ENCODE measurements around the gene IL36RN.

DNA sequence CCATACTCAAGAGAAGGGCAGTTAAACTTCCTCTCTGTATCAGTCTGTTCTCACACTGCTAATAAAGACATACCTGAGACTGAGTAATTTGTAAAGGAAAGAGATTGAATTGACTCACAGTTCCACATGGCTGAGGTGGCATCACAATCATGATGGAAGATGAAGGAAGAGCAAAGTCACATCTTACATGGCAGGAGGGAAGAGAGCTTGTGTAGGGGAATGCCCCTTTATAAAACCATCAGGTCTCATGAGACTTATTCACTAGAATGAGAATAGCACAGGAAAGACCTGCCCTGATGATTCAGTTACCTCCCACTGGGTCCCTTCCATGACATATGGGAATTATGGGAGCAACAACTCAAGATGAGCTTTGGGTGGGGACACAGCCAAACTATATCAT is 4.9 kb upstream of the IL36RN start:
- TF ChIP-seq, protein P1, sequence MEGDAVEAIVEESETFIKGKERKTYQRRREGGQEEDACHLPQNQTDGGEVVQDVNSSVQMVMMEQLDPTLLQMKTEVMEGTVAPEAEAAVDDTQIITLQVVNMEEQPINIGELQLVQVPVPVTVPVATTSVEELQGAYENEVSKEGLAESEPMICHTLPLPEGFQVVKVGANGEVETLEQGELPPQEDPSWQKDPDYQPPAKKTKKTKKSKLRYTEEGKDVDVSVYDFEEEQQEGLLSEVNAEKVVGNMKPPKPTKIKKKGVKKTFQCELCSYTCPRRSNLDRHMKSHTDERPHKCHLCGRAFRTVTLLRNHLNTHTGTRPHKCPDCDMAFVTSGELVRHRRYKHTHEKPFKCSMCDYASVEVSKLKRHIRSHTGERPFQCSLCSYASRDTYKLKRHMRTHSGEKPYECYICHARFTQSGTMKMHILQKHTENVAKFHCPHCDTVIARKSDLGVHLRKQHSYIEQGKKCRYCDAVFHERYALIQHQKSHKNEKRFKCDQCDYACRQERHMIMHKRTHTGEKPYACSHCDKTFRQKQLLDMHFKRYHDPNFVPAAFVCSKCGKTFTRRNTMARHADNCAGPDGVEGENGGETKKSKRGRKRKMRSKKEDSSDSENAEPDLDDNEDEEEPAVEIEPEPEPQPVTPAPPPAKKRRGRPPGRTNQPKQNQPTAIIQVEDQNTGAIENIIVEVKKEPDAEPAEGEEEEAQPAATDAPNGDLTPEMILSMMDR (IDR thresholded peaks at IDR 0.05; ENCODE audit: low read depth, low read length, missing input control): no peak
- TF ChIP-seq RAD21 (IDR thresholded peaks at IDR 0.05) (no peak), SP1 (IDR thresholded peaks at IDR 0.05) (no peak), TAF1 (conservative IDR thresholded peaks at IDR 0.05) (no peak), JUND (IDR thresholded peaks at IDR 0.05) (no peak), YY1 (IDR thresholded peaks at IDR 0.05) (no peak), EGR1 (IDR thresholded peaks at IDR 0.05; ENCODE audit: low read depth in 2 of 2) (no peak), GABPA (IDR thresholded peaks at IDR 0.05 in 1 of 2, conservative IDR thresholded peaks at IDR 0.05 in 1 of 2) (no peak)
- TF ChIP-seq, protein P2, sequence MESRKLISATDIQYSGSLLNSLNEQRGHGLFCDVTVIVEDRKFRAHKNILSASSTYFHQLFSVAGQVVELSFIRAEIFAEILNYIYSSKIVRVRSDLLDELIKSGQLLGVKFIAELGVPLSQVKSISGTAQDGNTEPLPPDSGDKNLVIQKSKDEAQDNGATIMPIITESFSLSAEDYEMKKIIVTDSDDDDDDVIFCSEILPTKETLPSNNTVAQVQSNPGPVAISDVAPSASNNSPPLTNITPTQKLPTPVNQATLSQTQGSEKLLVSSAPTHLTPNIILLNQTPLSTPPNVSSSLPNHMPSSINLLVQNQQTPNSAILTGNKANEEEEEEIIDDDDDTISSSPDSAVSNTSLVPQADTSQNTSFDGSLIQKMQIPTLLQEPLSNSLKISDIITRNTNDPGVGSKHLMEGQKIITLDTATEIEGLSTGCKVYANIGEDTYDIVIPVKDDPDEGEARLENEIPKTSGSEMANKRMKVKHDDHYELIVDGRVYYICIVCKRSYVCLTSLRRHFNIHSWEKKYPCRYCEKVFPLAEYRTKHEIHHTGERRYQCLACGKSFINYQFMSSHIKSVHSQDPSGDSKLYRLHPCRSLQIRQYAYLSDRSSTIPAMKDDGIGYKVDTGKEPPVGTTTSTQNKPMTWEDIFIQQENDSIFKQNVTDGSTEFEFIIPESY (IDR thresholded peaks at IDR 0.05): no peak
- TF ChIP-seq, protein P3, sequence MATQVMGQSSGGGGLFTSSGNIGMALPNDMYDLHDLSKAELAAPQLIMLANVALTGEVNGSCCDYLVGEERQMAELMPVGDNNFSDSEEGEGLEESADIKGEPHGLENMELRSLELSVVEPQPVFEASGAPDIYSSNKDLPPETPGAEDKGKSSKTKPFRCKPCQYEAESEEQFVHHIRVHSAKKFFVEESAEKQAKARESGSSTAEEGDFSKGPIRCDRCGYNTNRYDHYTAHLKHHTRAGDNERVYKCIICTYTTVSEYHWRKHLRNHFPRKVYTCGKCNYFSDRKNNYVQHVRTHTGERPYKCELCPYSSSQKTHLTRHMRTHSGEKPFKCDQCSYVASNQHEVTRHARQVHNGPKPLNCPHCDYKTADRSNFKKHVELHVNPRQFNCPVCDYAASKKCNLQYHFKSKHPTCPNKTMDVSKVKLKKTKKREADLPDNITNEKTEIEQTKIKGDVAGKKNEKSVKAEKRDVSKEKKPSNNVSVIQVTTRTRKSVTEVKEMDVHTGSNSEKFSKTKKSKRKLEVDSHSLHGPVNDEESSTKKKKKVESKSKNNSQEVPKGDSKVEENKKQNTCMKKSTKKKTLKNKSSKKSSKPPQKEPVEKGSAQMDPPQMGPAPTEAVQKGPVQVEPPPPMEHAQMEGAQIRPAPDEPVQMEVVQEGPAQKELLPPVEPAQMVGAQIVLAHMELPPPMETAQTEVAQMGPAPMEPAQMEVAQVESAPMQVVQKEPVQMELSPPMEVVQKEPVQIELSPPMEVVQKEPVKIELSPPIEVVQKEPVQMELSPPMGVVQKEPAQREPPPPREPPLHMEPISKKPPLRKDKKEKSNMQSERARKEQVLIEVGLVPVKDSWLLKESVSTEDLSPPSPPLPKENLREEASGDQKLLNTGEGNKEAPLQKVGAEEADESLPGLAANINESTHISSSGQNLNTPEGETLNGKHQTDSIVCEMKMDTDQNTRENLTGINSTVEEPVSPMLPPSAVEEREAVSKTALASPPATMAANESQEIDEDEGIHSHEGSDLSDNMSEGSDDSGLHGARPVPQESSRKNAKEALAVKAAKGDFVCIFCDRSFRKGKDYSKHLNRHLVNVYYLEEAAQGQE (IDR thresholded peaks at IDR 0.05): no peak
- TF ChIP-seq, protein P4, sequence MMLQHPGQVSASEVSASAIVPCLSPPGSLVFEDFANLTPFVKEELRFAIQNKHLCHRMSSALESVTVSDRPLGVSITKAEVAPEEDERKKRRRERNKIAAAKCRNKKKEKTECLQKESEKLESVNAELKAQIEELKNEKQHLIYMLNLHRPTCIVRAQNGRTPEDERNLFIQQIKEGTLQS (IDR thresholded peaks at IDR 0.05): no peak
- TF ChIP-seq, protein P5, sequence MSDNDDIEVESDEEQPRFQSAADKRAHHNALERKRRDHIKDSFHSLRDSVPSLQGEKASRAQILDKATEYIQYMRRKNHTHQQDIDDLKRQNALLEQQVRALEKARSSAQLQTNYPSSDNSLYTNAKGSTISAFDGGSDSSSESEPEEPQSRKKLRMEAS (IDR thresholded peaks at IDR 0.05): no peak

All from liver (tissue), 3 donors.